Stimulated activated naive B cell treated with anti-CD40 and anti-IgM and Interleukin-4, amounts not matched to agents 10 μg/mL and 1 μg/mL and 100 μg/mL, for 72 hours (primary cell): ENCODE data around the gene CCDC6.
A peak's percentile ranks its signal among the peaks of the same experiment; 100 is the strongest.

Source experiments
- ATAC-seq, 2 donors: fragments of 150-1000 bp; cut with Tn5 transposase; replicated peaks; 2 replicates each; pipeline ENCODE4 v1.10.0; 2021; ENCODE audit warnings: moderate library complexity in 1 of 2
- DNase-seq: peaks from one replicate; pipeline ENCODE4 v3.0.0; 2021
- H3K27ac Mint-ChIP-seq: one replicate; pipeline ENCODE4 v1.8.0; 2022; ENCODE audit warnings: mild to moderate bottlenecking, mixed read lengths
- H3K27me3 Mint-ChIP-seq, 2 donors: one replicate each; pipeline ENCODE4 v1.8.0; 2022; ENCODE audit warnings: mixed read lengths in 2 of 2
- H3K36me3 Mint-ChIP-seq, 2 donors: one replicate each; pipeline ENCODE4 v1.8.0; 2022; ENCODE audit warnings: mixed read lengths in 2 of 2, mild to moderate bottlenecking in 1 of 2
- H3K4me1 Mint-ChIP-seq, 2 donors: one replicate each; pipeline ENCODE4 v1.8.0; 2022; ENCODE audit warnings: mixed read lengths in 2 of 2, mild to moderate bottlenecking in 1 of 2
- H3K4me3 Mint-ChIP-seq, 2 donors: one replicate each; pipeline ENCODE4 v1.8.0; 2022; ENCODE audit warnings: mild to moderate bottlenecking in 2 of 2, mixed read lengths in 2 of 2, moderate library complexity in 1 of 2
- H3K9me3 Mint-ChIP-seq, 2 donors: one replicate each; pipeline ENCODE4 v1.8.0; 2022; ENCODE audit warnings: mixed read lengths in 2 of 2, mild to moderate bottlenecking in 1 of 2

Gene CCDC6

GRCh38 chr10:59819265-59819664 is 87.1 kb downstream of the CCDC6 start:
- Mint-ChIP-seq H3K27me3 (no peaks in the 10 kb centered on the region), H3K27ac (no peak overlapping the region), H3K36me3 (peaks cover 24 to 37% of the 10 kb centered on the region in 2 donors), H3K4me1 (peaks cover 25 to 41% of the 10 kb centered on the region in 2 donors), H3K4me3 (no peak overlapping the region), H3K9me3 (no peaks in the 10 kb centered on the region)
- DNase-seq: no peak
- ATAC-seq: no peak

- Mint-ChIP-seq H3K36me3 (peaks cover 21 to 31% of the 10 kb centered on the region in 2 donors), H3K27me3 (no peaks in the 10 kb centered on the region), H3K9me3 (no peaks in the 10 kb centered on the region), H3K4me1 (peaks cover 23 to 41% of the 10 kb centered on the region in 2 donors), H3K27ac (no peak overlapping the region), H3K4me3 (no peak overlapping the region)
- ATAC-seq (no peak), DNase-seq (no peak)
Measured at GRCh38 chr10:59817773-59818172, 88.6 kb downstream of the CCDC6 start.

GRCh38 chr10:59814878-59815277 is 91.5 kb downstream of the CCDC6 start:
- Mint-ChIP-seq H3K27me3 (no peaks in the 10 kb centered on the region), H3K27ac (peak overlapping the region; percentile 73), H3K4me1 (peaks cover 20 to 31% of the 10 kb centered on the region in 2 donors), H3K9me3 (no peaks in the 10 kb centered on the region), H3K36me3 (peaks cover 30 to 40% of the 10 kb centered on the region in 2 donors), H3K4me3 (no peak overlapping the region)
- peak; percentile 51 to 96 for ATAC-seq
- DNase-seq: no peak

GRCh38 chr10:59812519-59813122 is 93.7 kb downstream of the CCDC6 start:
- no peak for ATAC-seq
- no peaks in the 10 kb centered on the region for H3K27me3 Mint-ChIP-seq
- no peak for DNase-seq
- H3K4me3 Mint-ChIP-seq: no peak overlapping the region
- H3K9me3 Mint-ChIP-seq: no peaks in the 10 kb centered on the region
- H3K27ac Mint-ChIP-seq: no peak overlapping the region
- peaks cover 27 to 39% of the 10 kb centered on the region in 2 donors for H3K36me3 Mint-ChIP-seq
- H3K4me1 Mint-ChIP-seq: peaks cover 15 to 27% of the 10 kb centered on the region in 2 donors

DNA sequence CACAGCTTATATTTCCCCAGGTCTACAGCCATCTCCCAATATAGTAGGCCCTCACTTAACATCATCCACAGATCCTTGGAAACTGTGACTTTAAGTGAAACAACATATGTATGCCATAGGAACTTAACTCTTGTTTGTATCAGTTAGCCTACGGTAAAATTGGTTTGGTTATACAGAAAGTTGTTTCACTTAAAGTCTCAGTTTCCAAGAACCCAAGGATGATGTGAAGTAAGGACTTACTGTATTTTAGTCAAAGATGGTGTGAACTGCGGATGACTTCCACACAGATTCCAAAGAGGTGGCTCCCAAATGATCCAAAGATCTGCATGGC is 96.7 kb downstream of the CCDC6 start:
- H3K36me3 Mint-ChIP-seq: peaks cover 27 to 50% of the 10 kb centered on the region in 2 donors

GRCh38 chr10:59808896-59809643 is 97.3 kb downstream of the CCDC6 start:
- Mint-ChIP-seq H3K27ac (no peak overlapping the region), H3K4me3 (no peak overlapping the region), H3K9me3 (no peaks in the 10 kb centered on the region), H3K4me1 (peaks cover 13 to 15% of the 10 kb centered on the region in 2 donors), H3K27me3 (no peaks in the 10 kb centered on the region), H3K36me3 (peaks cover 30 to 53% of the 10 kb centered on the region in 2 donors)
- DNase-seq (peak; percentile 55), ATAC-seq (peak; percentile 90 to 95)

More for the DNA sequence above, 96.7 kb downstream of the CCDC6 start:
- H3K27ac Mint-ChIP-seq: peak overlapping the region; percentile 37
- ATAC-seq (no peak), DNase-seq (no peak)
- no peaks in the 10 kb centered on the region for H3K27me3 Mint-ChIP-seq
- no peak overlapping the region for H3K4me3 Mint-ChIP-seq
- peaks cover 9 to 11% of the 10 kb centered on the region in 2 donors for H3K4me1 Mint-ChIP-seq
- no peaks in the 10 kb centered on the region for H3K9me3 Mint-ChIP-seq

- H3K27ac Mint-ChIP-seq: peak overlapping the region; percentile 38
- H3K36me3 Mint-ChIP-seq: peaks cover 38 to 62% of the 10 kb centered on the region in 2 donors
- DNase-seq (no peak), ATAC-seq (no peak)
- no peaks in the 10 kb centered on the region for H3K9me3 Mint-ChIP-seq
- no peak overlapping the region for H3K4me3 Mint-ChIP-seq
- H3K27me3 Mint-ChIP-seq: no peaks in the 10 kb centered on the region
- H3K4me1 Mint-ChIP-seq: peaks cover 19 to 21% of the 10 kb centered on the region in 2 donors
Measured at GRCh38 chr10:59807629-59808620, 98.4 kb downstream of the CCDC6 start.

GRCh38 chr10:59805014-59805413 is 101.3 kb downstream of the CCDC6 start:
- Mint-ChIP-seq H3K9me3 (no peaks in the 10 kb centered on the region), H3K4me3 (no peak overlapping the region), H3K27me3 (no peaks in the 10 kb centered on the region), H3K4me1 (peaks cover 21 to 23% of the 10 kb centered on the region in 2 donors), H3K36me3 (peaks cover 32 to 66% of the 10 kb centered on the region in 2 donors), H3K27ac (peak overlapping the region; percentile 25)
- ATAC-seq (peak; percentile 67 to 71), DNase-seq (no peak)

GRCh38 chr10:59804220-59804619 is 102.1 kb downstream of the CCDC6 start:
- peak overlapping the region; percentile 86 for H3K27ac Mint-ChIP-seq
- no peak for DNase-seq

DNA sequence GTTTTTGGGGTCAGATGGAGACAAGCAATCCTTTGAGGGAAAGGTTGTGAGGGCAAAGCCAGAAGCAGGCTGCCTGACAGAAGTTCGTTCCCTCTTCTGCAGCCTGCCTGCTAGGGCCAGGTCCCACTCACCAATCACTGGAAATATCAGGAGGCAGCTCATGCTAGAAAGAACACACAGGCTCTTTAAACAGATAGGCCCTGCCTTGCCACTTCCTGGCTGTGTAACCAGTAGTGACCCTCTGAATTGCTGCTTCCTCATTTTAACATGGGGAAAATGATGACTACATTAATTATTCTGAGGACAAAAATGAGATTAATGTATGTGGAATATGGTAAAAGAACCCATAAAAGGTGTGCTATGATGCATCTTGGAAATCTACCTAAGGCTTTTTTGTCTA is 102.6 kb downstream of the CCDC6 start:
- peaks cover 38 to 69% of the 10 kb centered on the region in 2 donors for H3K36me3 Mint-ChIP-seq
- no peak overlapping the region for H3K4me3 Mint-ChIP-seq
- peak overlapping the region; percentile 83 for H3K27ac Mint-ChIP-seq
- ATAC-seq (peak; percentile 70 to 78), DNase-seq (no peak)
- H3K27me3 Mint-ChIP-seq: no peaks in the 10 kb centered on the region
- peaks cover 21 to 26% of the 10 kb centered on the region in 2 donors for H3K4me1 Mint-ChIP-seq
- no peaks in the 10 kb centered on the region for H3K9me3 Mint-ChIP-seq

More at GRCh38 chr10:59804220-59804619, 102.1 kb downstream of the CCDC6 start:
- Mint-ChIP-seq H3K9me3 (no peaks in the 10 kb centered on the region), H3K27me3 (no peaks in the 10 kb centered on the region), H3K4me3 (no peak overlapping the region), H3K36me3 (peaks cover 36 to 68% of the 10 kb centered on the region in 2 donors), H3K4me1 (peaks cover 21 to 26% of the 10 kb centered on the region in 2 donors)
- ATAC-seq: no peak

GRCh38 chr10:59801171-59801570 is 105.2 kb downstream of the CCDC6 start:
- Mint-ChIP-seq H3K9me3 (no peaks in the 10 kb centered on the region), H3K36me3 (peaks cover 42 to 71% of the 10 kb centered on the region in 2 donors), H3K27me3 (no peaks in the 10 kb centered on the region), H3K4me3 (no peak overlapping the region), H3K27ac (no peak overlapping the region), H3K4me1 (peaks cover 13 to 20% of the 10 kb centered on the region in 2 donors)
- ATAC-seq (no peak), DNase-seq (no peak)

DNA sequence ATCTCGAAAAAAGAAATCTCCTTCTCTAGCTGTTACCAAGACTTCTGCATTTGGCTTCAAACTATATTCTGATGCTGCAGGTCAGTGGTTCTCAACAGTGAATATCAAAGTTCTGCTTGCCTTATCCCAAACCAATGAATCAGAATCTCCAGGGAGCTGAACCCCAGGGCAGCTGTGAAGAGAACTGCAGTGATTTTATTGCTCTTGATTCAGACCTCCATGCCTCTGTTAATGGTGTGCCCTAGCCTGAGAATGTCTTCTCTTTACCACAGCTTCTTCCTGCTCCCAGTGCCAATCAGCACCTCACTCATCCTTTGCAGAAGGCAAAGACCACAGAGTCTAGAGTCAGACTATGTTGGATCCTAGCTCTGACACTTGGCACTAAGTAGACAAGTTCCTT is 106.9 kb downstream of the CCDC6 start:
- peaks cover 49 to 73% of the 10 kb centered on the region in 2 donors for H3K36me3 Mint-ChIP-seq
- no peaks in the 10 kb centered on the region for H3K9me3 Mint-ChIP-seq
- no peak overlapping the region for H3K27ac Mint-ChIP-seq
- H3K27me3 Mint-ChIP-seq: no peaks in the 10 kb centered on the region
- ATAC-seq (no peak), DNase-seq (no peak)
- peaks cover 9 to 17% of the 10 kb centered on the region in 2 donors for H3K4me1 Mint-ChIP-seq
- no peak overlapping the region for H3K4me3 Mint-ChIP-seq

GRCh38 chr10:59793919-59794318 is 112.4 kb downstream of the CCDC6 start:
- no peak overlapping the region for H3K4me3 Mint-ChIP-seq
- H3K4me1 Mint-ChIP-seq: peaks cover 0 to 4% of the 10 kb centered on the region in 2 donors
- H3K27ac Mint-ChIP-seq: peak overlapping the region; percentile 51
- ATAC-seq (no peak), DNase-seq (no peak)
- H3K36me3 Mint-ChIP-seq: peaks cover 35 to 64% of the 10 kb centered on the region in 2 donors
- no peaks in the 10 kb centered on the region for H3K9me3 Mint-ChIP-seq
- no peaks in the 10 kb centered on the region for H3K27me3 Mint-ChIP-seq

GRCh38 chr10:59792812-59793211 is 113.5 kb downstream of the CCDC6 start:
- DNase-seq: no peak
- peaks cover 0 to 4% of the 10 kb centered on the region in 2 donors for H3K4me1 Mint-ChIP-seq
- no peaks in the 10 kb centered on the region for H3K9me3 Mint-ChIP-seq
- peak overlapping the region; percentile 11 for H3K27ac Mint-ChIP-seq
- no peaks in the 10 kb centered on the region for H3K27me3 Mint-ChIP-seq
- peaks cover 30 to 58% of the 10 kb centered on the region in 2 donors for H3K36me3 Mint-ChIP-seq
- no peak overlapping the region for H3K4me3 Mint-ChIP-seq
- ATAC-seq: no peak
